Adipocyte (in vitro differentiated cells): ENCODE results near the gene OSBPL2.

Source experiments
- DNase-seq: peaks from one replicate; pipeline ENCODE4 v3.0.0-alpha.2; 2015; ENCODE audit warnings: low read depth
- H3K27me3 ChIP-seq: replicated peaks from 2 replicates; pipeline ENCODE4 v1.7.0; 2013; ENCODE audit warnings: mild to moderate bottlenecking, low read length, moderate library complexity; ENCODE audit not compliant: control insufficient read depth, insufficient read depth
- H3K36me3 ChIP-seq: 2 replicates; pipeline ENCODE4 v1.7.0; 2013; ENCODE audit warnings: low read length, mild to moderate bottlenecking, moderate library complexity; ENCODE audit not compliant: control insufficient read depth, insufficient read depth, severe bottlenecking
- H3K4me1 ChIP-seq: 2 replicates; pipeline ENCODE4 v1.7.0; 2013; ENCODE audit warnings: mild to moderate bottlenecking, low read length, moderate library complexity; ENCODE audit not compliant: control insufficient read depth, insufficient read depth
- H3K4me3 ChIP-seq: 2 replicates; pipeline ENCODE4 v1.7.0; 2013; ENCODE audit warnings: mild to moderate bottlenecking, low read length, moderate library complexity
- H3K9ac ChIP-seq: 2 replicates; pipeline ENCODE4 v1.7.0; 2013; ENCODE audit warnings: mild to moderate bottlenecking, low read length, moderate library complexity
- H3K9me3 ChIP-seq: 2 replicates; pipeline ENCODE4 v1.7.0; 2013; ENCODE audit warnings: mild to moderate bottlenecking, low read length, moderate library complexity; ENCODE audit not compliant: control insufficient read depth

OSBPL2 gene

GRCh38 chr20:62225026-62225425 lies 13.3 kb upstream of the OSBPL2 start:
- H3K27me3 ChIP-seq: peaks cover 84% of the 10 kb centered on the region
- no peaks in the 10 kb centered on the region for H3K36me3 ChIP-seq
- H3K4me3 ChIP-seq: no peak overlapping the region
- H3K9ac ChIP-seq: no peak overlapping the region
- H3K4me1 ChIP-seq: no peaks in the 10 kb centered on the region
- DNase-seq: no peak
- no peaks in the 10 kb centered on the region for H3K9me3 ChIP-seq

GRCh38 chr20:62225820-62226635 lies 12.3 kb upstream of the OSBPL2 start:
- H3K4me1 ChIP-seq: no peaks in the 10 kb centered on the region
- no peaks in the 10 kb centered on the region for H3K36me3 ChIP-seq
- H3K9ac ChIP-seq: no peak overlapping the region
- no peaks in the 10 kb centered on the region for H3K9me3 ChIP-seq
- H3K4me3 ChIP-seq: no peak overlapping the region
- DNase-seq: no peak
- H3K27me3 ChIP-seq: peaks cover 84% of the 10 kb centered on the region

DNA sequence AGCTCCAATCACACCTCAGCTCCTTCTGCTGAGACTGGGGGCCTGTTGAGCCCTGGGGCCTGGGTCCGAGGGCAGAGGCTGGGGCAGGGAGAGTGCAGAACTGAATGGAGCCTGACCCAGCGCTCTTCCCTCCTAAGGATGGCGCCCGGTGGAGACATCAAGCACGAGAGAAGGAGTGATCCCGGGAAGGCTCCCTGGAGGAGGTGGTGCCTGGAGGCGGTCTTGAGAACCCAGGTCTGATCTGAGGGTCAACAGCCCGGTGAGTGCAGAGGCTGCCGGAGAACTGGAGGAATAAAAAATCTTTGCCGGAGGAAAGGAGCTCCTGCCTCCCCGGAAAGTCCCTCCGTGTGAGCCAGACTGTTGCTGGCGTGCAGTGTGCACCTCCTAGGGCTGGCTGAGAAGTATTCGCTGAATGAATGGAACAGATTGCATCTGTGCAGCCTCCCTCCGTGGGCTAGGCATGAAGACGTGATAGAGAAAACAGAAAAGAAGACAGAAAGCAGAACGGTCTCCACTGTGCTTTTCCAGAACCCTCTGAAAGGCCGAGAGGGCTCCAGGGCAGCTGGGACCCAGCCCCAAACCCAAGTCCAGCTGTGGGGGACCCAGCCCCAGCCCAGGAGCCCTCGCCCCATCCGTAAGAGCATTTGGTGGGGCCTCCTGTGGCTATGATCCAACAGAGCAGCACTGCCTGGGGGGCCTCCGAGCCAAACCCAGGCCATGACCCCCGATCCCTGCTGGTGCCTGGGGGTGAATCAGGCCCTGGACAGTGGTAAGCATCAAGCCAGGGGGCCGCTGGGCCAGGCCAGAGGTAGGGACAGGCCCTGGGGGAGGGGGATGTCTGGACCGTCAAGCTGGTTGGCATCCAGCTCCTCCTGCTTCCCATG lies 11.4 kb upstream of the OSBPL2 start:
- H3K9me3 ChIP-seq: no peaks in the 10 kb centered on the region
- DNase-seq: no peak
- H3K4me3 ChIP-seq: no peak overlapping the region
- peaks cover 79% of the 10 kb centered on the region for H3K27me3 ChIP-seq
- H3K9ac ChIP-seq: no peak overlapping the region
- no peaks in the 10 kb centered on the region for H3K4me1 ChIP-seq
- no peaks in the 10 kb centered on the region for H3K36me3 ChIP-seq

DNA sequence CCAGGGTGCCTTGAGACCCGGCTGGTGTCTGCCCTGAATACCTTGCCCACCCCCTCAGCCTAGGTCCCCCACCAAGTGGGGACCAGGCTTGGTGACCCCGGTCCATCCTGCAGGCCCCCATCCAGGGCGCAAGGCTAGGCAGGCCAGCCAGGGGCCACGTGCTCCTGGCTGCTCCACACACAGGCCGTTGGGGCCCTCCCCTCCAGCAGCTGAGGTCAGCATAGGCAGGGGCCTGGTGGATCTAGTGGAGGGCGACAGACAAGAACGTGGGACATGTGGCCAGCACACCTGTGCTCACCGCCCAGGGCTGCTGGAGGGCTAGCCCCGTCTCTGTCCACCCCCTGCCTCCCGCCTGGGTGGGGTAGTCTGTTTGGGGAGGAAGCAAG lies 10.7 kb upstream of the OSBPL2 start:
- Histone ChIP-seq H3K9ac (no peak overlapping the region), H3K4me1 (no peaks in the 10 kb centered on the region), H3K36me3 (no peaks in the 10 kb centered on the region), H3K9me3 (no peaks in the 10 kb centered on the region), H3K27me3 (peaks cover 74% of the 10 kb centered on the region), H3K4me3 (no peak overlapping the region)
- DNase-seq: no peak

GRCh38 chr20:62227977-62228958 lies 10.1 kb upstream of the OSBPL2 start:
- Histone ChIP-seq H3K36me3 (no peaks in the 10 kb centered on the region), H3K27me3 (peaks cover 67% of the 10 kb centered on the region), H3K4me3 (no peak overlapping the region), H3K4me1 (no peaks in the 10 kb centered on the region), H3K9ac (no peak overlapping the region), H3K9me3 (no peaks in the 10 kb centered on the region)
- DNase-seq: no peak

DNA sequence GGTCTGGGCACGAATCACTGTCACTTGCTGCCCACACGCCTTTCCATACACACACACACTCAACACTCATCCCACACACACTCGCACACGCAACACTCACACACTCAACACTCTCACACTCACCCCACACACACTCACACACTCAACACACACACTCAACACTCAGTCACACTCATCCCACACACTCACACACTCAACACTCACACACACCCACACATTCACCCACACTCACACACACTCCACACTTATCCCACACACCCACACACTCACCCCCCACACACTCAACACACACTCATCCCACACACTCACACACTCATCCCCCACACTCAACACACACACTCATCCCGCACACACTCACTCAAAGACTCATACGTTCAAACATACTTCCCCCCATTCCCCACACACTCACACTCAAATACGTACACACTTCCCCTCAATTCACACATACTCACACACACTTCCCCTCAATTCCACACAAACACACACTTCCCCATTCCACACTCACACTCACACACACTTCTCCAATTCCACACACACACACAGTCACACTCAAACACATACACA lies 9.3 kb upstream of the OSBPL2 start:
- Histone ChIP-seq H3K27me3 (peaks cover 64% of the 10 kb centered on the region), H3K36me3 (no peaks in the 10 kb centered on the region), H3K9ac (no peak overlapping the region), H3K4me3 (no peak overlapping the region), H3K9me3 (peaks cover 3% of the 10 kb centered on the region), H3K4me1 (no peaks in the 10 kb centered on the region)
- DNase-seq: no peak

DNA sequence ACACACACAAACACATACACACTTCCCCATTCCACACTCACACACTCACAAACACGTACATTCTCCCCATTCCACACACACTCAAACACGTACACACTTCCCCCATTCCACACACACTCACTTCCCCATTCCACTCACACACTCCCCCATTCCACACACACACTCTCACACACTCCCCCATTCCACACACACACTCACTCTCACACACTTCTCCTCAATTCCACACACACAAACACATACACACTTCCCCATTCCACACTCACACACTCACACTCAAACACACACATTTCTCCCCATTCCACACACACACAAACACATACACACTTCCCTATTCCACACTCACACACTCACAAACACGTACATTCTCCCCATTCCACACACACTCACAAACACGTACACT lies 8.7 kb upstream of the OSBPL2 start:
- Histone ChIP-seq H3K4me1 (no peaks in the 10 kb centered on the region), H3K9me3 (peaks cover 3% of the 10 kb centered on the region), H3K36me3 (no peaks in the 10 kb centered on the region), H3K9ac (no peak overlapping the region), H3K27me3 (peaks cover 58% of the 10 kb centered on the region), H3K4me3 (no peak overlapping the region)
- DNase-seq: no peak

DNA sequence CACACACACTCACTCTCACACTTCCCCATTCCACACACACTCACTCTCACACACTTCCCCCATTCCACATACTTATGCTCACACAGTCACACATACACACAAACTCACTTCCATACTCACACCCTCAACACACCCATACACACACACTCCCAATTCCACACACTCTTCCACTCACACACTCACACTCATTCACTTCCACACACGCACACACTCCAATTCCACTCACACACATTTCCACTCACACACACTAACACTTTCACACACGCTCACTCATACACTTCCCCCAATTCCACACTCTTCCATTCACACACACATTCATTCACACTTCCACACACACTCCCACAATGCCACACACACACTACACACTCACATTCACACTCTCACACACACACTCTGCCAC lies 8.0 kb upstream of the OSBPL2 start:
- peaks cover 3% of the 10 kb centered on the region for H3K9me3 ChIP-seq
- no peak overlapping the region for H3K9ac ChIP-seq
- H3K4me1 ChIP-seq: no peaks in the 10 kb centered on the region
- no peaks in the 10 kb centered on the region for H3K36me3 ChIP-seq
- no peak for DNase-seq
- H3K27me3 ChIP-seq: peaks cover 53% of the 10 kb centered on the region
- no peak overlapping the region for H3K4me3 ChIP-seq

- Histone ChIP-seq H3K36me3 (no peaks in the 10 kb centered on the region), H3K27me3 (peaks cover 49% of the 10 kb centered on the region), H3K9me3 (peaks cover 3% of the 10 kb centered on the region), H3K4me3 (no peak overlapping the region), H3K4me1 (no peaks in the 10 kb centered on the region), H3K9ac (no peak overlapping the region)
- DNase-seq: no peak
Measured at GRCh38 chr20:62230696-62231095, 7.6 kb upstream of the OSBPL2 start.

GRCh38 chr20:62231292-62231691 lies 7.0 kb upstream of the OSBPL2 start:
- H3K36me3 ChIP-seq: no peaks in the 10 kb centered on the region
- no peak for DNase-seq
- H3K9ac ChIP-seq: no peak overlapping the region

More at GRCh38 chr20:62231292-62231691, 7.0 kb upstream of the OSBPL2 start:
- Histone ChIP-seq H3K27me3 (peaks cover 47% of the 10 kb centered on the region), H3K4me3 (no peak overlapping the region), H3K9me3 (peaks cover 3% of the 10 kb centered on the region), H3K4me1 (no peaks in the 10 kb centered on the region)
